ENCODE results near the gene KDM1A. TPM values are rescaled to one million over a fixed set of nuclear protein-coding genes. Genes with fewer than 3 reads are reported as not detected.
A peak's percentile ranks its signal among the peaks of the same experiment; 100 is the strongest.
"Not testable (repeated sequence)": the region's sequence is repeated elsewhere in the genome, so short reads cannot be mapped to it uniquely, and the experiment has no call there.

The KDM1A gene
- total RNA-seq, 1 donor from 2014 or later: 75.4 TPM

DNA sequence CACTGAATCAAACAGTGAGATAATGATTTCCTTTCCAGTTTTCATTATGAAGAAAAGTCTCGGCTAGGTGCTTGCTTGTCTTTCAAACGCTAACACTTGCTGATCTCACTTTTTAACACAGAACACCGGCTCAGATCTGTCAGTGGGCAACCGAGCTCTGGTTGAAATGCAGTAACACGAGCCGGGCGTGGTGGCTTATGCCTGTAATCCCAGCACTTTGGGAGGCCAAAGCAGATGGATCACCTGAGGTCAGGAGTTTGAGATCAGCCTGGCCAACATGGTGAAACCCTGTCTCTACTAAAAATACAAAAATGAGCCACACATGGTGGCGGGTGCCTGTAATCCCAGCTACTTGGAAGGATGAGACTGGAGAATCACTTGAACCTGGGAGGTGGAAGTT, 9.2 kb upstream of the KDM1A start:
- DNase-seq (ENCODE audit: low read depth): not testable (repeated sequence)

DNA sequence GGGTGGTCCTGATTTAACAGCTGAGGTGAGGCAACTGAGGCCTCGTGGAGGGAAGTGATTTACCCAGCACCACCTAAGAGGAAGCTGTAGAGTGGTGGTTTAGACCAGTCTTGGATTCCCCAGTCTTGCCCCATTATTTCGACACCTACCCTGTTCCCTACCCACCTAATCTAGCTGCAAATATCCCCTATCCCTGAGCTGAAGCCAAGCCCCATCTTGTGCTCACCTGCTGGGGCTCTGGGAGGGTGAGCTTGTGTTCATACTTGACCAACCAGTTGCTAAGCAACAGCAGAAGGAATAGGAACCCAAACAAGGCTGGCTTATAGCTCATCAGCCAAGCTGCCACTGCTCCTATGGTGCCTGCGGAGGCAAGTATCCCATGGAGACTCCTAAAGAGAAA, 5.6 kb upstream of the KDM1A start:
- no peak for DNase-seq (ENCODE audit: low read depth)

DNA sequence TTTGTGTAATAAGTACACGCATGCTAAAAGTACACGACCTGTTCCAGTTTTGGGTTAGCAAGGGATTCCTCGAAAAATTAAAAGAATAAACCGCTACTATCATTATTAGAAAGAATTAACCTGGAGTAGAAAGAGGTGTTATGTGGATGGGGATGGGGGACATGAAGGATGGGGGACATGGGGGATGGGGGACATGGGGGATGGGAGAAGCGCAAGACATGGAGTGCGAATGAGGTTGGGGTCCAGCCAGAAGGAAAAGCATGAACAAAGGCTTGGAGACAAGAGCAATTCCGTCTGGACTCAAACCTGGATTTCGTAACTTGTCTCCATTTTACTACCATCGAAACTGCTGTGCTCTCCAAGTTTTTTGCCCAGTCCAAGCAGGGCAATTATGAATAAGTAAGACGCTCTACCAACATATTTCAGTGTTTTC, 591 bp upstream of the KDM1A start:
- no peak for DNase-seq (ENCODE audit: low read depth)

DNA sequence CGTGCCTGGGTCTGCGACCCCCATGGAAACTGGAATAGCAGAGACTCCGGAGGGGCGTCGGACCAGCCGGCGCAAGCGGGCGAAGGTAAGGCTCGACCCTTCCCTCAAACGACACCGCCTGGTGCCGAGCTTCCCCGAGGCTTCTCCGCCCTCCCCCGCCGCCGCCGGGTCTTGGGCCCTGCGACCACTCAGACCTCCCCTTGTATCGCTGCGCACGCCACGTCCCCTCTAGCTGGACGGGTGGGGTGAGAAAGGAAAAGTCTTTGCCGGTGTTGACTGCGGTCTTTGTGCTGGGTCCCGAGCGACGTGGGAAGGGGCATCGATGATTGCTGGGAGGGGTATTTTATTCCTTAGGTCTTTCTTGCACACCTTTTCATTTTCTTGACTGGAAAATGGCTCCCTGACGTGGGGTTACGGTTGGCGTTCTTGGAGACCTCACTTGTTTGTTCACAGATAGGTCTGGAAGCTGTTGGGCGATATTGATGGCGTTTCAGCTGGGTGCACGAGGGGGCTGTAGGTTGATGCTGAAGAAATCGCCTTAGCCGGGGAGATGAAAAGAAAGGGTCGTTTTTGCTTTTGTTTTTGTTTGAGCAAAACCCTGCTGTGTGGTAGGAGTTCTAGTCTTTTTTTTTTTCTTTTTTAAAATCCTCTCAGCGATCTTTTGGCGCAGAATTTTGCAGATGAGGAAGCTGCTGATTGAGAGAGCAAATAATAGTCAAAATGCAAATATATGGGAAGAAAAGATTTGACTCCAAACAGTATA, 776 bp downstream of the KDM1A start:
- peak; percentile 32 for DNase-seq (ENCODE audit: low read depth)

DNA sequence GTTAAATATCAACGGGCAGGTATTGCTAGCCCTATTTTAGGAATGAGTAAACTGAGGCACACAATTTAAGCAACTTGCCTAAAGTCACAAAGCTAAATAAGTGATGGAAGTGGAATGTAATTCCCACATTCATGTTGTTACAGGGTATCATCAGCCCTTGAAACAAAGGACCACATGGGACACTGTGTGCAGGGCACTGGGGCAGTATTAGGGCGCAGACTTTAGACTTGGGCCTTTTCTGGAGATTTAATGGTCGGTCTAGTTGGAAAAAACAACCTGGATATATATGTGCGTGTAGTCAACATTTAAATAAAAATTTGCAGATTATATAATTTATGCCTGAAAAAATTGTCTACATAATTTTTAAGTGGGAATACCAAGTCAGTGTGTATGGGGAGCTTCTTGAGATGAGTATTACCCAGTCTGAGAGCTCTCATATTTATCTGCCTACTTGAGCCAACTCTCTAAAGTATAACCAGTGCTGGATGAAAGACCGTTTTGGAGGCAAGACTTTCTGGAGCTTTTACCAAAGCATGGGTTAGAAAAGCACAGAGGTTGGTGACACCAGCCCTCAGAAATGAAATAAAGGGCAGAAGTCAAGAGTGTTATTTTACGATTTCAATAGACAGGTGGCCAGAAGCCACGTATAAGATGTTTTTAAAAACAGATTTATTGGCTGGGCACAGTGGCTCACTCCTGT, 1.6 kb downstream of the KDM1A start:
- no peak for DNase-seq (ENCODE audit: low read depth)

DNA sequence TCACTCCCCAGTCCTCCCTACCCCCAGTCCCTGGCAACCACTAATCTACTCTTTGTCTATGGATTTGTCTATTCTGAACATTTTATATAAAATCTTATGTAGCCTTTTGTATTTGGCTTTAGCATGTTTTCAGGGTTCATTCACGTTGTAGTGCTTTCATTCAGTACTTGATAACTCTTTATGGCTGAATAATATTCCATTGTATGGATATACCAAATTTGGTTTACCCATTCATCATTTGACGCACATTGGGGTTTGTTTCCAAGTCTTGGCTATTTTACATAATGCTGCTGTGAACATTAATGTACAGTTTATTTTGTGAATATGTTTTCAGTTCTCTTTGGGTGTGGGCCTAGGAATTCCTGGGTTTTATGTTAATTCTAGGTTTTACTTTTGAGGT, 2.6 kb downstream of the KDM1A start:
- DNase-seq (ENCODE audit: low read depth): no peak

DNA sequence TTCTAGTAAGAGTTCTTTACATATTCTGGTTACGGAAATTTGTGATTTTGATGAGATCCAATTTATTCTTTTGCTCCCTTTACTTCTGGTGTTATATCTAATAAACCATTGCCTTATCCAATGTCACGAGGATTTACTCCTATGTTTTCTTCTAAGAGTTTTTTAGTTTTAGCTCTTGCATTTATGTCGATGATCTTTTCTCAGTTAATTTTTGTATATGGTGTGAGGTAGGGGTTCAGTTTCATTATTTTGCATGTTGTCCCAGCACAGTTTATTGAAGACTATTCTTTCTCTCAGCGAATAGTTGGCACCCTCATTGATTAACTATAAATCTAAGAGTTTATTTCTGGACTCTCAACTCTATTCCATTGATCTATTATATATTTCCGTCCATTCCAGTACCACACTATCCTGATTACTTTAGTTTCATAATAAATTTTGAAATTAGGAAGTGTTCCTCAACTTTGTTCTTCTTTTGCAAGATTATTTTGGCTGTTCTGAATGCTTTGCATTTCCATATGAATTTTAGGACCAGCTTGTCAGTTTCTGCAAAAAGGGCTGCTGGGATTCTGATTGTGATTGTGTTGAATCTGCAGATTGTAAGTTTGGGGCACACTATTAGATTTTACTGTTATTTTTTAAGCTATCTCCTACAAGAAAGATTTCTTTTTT, 4.0 kb downstream of the KDM1A start:
- no peak for DNase-seq (ENCODE audit: low read depth)

DNA sequence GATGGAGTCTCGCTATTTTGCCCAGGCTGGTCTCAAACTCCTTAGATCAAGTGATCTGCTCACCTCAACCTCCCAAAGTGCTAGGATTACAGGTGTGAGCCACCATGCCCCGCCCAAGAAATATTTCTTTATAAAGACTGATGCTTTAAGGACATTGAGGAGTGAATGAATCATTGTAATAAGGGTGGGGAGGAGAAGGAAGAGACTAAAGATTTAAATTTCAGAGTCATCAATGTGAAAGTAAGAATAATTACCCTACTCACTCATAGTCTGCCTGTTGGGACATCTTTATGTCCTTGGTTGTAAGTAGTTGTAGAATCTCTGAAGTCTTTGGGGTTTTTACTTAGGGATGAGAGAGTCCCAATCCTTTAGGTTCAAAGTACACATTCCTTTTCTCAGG, 7.3 kb downstream of the KDM1A start:
- DNase-seq (ENCODE audit: low read depth): no peak

DNA sequence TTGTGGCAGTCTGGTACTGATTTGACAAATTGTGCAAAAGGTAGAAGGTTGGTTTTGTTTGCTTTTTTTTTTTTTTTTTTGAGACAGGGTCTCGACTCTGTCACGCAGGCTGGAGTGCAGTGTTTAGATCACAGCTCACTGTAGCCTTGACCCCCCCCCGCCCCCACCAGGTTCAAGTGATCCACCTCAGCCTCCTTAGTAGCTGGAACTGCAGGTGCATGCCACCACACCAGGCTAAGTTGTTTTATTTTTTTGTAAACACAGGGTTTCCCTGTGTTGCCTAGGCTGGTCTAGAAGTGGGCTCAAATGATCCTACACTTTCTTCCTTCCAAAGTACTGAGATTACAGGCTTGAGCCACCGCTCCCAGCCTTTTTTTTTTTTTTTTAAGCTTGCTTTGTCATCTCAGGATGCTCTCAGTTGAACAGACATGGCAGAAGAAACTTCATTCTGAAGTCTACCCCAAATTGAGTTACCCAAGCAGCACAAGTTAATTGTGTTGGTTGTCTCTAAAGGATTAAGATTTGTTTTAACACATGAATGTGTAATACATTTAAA, 8.2 kb downstream of the KDM1A start:
- no peak for DNase-seq (ENCODE audit: low read depth)

DNA sequence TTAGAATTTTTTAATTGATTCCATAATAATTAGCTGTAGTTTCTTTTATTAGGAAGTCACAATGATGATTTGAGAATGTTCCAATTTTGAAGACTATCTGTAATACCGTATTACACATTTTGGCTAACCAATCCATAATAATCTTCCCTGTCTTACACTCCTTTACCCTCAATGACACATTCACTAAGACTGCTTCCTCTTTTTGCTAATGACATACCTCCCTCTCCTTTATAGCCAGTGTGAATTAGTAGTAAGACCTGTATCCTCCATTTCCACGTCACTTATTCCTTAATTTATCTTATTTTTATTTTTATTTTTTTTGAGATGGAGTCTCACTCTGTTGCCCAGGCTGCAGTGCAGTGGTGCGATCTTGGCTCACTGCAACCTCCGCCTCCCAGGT, 10.1 kb downstream of the KDM1A start:
- no peak for DNase-seq (ENCODE audit: low read depth)

DNA sequence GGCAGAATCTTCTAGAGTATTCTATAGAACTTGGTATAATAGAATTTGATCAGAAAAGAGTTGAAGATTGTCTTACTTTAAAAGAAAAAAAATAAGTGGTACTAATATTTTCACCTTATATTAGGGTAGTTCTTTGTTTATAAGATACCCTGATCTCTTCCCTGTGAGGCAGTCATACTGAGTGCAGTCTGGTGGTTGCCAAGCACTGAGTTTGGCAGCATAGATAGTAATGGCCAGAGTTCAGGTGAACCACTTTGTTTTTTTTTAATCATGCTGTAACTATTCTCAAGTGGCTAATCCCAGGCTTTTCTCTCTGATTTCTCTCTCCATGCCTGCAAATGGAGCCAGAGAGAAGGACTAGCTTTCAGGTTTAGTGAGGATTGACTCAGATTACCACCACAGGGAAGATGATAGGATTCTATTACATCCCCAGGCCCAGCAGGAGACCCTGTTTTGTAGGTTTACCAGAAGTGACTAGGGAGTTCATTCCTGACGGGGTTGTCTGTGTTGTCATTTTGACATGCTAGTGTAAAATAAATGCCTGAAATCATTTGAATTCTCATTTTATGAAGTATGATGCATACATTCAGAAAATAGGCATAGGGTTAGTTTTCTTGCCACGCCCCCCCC, 16.7 kb downstream of the KDM1A start:
- no peak for DNase-seq (ENCODE audit: low read depth)

DNA sequence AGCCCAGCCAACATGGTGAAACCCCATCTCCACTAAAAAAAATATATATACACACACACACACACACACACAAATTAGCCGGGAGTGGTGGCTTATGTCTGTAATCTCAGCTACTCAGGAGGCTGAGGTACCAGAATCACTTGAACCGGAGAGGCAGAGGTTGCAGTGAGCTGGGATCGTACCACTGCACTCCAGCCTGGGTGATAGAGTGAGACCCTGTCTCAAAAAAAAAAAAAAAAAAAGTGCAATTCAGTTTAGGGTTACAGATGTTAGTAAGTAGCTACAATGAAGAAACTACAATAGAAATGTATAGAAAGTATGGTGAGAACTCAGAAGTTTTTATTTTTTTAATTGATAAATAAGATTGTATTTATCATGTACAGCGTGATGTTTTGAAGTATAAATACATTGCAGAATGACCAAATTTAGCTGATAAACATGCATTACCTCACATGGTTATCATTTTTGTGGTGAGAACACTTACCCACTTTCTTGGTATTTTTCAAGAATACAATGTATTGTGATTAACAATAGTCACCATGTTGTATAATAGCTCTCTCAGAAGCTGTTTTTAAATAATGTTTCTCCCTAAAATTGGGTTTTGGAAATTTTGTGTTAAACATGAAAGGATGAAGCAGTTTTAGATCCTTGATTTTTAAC, 17.9 kb downstream of the KDM1A start:
- DNase-seq (ENCODE audit: low read depth): no peak

DNA sequence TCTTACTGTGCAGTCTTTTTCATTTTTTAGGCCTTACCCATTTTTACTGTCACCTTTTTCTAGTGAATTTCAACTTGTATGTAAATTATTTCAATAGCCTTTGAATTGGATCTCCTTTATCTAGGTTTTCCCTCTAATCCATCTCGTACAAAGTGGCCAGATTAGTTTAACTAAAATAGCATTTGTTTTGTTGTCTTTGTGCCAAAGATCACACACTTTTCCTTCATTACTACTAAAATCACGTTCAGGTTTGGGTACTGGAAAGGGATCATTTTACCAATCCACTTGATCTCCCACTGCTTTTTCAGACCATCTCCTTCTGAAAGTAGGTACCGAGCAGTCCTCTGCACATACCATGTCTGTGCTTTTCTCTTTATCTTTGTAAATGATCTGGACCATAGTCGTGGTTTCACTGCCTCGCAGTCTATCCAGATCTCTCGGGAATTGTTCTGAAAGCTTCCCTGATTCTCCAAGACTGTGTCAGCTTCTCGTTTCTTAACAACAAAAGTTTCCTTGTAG, 20.1 kb downstream of the KDM1A start:
- DNase-seq (ENCODE audit: low read depth): no peak

DNA sequence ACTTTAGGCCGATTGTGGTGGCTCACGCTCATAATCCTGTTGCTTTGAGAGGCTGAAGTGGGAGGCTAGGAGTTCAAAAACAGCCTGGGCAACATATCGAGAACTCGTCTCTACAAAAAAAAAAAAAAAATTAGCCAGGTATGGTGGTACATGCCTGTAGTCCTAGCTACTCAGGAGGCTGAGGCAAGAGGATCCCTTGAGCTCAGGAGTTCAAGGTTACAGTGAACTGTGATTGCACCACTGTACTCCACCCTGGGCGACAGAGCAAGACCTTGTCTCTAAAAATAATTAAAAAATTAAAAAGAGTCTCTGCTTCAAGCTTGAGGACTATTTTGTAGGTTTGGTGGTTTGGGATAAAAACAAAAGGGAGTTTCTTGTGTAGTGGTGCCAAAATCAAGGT, 21.2 kb downstream of the KDM1A start:
- no peak for DNase-seq (ENCODE audit: low read depth)

DNA sequence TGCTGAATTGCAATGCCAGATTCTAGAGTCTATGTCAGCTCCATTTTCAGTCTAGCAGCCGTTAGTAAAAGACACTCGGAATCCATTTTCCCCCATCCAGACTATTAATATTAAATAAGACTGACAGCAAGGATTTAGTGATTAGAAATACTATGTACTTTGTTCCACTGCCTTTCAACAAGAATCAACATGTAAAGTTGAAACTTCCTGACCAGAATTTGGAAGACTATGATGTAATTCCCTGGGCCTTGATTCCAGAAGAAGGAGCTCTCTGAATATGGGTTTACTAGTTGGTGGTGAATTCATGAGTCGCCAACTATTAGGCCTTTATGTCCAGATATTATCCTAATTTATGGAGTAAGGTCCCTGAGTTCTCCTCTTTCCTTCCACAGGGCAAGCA, 24.8 kb downstream of the KDM1A start:
- no peak for DNase-seq (ENCODE audit: low read depth)

DNA sequence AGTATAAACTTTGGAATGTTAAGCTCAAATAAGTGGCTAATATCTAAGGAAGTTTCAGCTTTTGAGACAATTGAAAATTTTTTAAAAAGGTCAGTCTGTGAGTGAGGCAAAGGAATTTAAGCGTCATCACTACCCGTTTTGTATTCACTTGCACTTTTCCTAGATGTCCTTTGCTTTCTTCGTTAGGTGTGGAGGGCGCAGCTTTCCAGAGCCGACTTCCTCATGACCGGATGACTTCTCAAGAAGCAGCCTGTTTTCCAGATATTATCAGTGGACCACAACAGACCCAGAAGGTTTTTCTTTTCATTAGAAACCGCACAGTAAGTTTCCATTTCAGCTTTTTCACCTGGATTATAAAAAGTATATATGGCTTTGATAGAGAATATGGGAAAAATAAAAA, 30.9 kb downstream of the KDM1A start:
- no peak for DNase-seq (ENCODE audit: low read depth)

DNA sequence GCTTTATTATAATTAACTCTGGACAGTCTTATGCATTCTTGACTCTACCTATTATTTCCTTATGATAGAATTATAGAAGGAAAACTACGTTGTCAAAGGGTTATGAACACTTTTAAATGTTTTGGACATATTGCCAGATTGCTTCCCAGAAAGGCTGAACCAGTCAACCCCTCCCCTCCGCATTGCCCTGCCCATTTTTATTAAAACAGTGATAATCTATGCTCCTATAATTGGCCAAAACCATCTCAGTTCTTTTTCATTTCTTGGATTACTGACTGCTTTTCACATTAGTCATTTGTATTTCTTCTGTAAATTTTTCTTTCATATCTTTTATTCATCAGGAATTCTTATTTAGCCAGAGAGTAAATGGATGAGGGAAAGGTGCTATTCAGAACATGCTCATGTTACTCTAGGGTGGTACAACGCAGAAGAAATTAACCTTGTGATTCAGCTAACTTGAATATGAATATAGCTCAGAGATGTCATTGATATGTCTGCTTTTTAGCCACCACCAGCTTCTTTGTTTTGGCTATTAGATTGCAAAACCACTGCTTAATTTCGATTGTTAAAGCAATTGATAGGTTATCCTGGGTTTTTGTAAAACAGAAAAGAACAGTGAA, 32.1 kb downstream of the KDM1A start:
- no peak for DNase-seq (ENCODE audit: low read depth)

DNA sequence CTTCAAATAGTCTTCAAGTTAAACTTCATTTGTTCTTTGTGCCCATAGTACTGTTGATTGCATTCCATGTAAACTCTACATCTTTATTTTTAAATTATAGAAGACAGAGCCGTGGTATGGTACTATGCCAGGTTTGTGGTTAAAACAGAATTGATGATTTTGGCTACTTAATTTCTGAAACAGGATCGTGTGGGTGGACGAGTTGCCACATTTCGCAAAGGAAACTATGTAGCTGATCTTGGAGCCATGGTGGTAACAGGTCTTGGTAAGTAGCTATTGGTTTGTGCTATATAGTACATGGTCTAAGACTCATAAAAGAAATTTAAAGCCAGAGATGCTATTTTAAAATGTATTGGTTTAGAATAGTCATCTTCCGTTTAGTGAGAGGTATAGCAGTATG, 38.0 kb downstream of the KDM1A start:
- no peak for DNase-seq (ENCODE audit: low read depth)

DNA sequence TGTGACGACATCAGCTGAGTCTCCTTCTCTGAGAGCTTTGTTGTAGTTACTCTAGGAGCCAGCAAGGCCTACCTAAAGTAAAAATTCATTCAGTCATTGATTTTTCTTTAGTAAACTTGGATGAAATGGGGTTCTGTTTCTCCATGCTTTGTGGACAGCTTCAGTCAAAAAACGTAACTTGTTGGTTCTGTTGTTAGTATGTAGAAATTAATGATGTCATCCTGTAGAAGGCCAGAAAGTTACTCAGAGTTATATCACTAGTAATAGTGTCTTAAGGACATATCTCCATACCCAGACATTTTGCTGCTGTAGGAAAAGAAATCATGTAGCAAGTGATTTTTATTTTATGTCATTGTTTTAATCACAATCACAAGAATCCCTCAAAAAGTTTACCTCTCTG, 43.0 kb downstream of the KDM1A start:
- DNase-seq (ENCODE audit: low read depth): no peak

DNA sequence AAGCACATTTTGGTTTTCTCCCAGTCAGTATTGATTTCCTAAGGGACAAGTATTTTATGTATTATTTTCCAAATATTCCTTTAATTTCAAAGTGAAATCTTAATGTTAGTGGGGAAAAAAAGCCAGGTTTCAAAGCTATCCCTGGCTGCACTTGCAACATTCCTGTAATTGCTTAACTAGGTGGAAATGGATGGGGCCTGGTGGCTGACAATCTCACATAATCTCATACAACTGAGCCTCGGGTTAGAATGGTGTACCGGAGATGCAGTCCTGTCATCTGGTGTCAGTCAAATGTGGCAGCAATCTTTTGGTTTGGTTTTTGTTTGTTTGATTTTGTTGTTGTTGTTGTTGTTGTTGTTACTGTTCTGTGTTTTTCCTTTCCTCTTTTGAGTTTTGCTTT, 46.1 kb downstream of the KDM1A start:
- DNase-seq (ENCODE audit: low read depth): no peak

Data from myocyte (in vitro differentiated cells).